Body of pancreas (tissue), 4 donors: ENCODE data around the gene PASK.

ENCODE experiments used
- POLR2A ChIP-seq, 3 donors: fragments of 450-650 bp; IDR thresholded peaks; one replicate each; pipeline ENCODE4 v1.6.1; 2016; ENCODE audit warnings: antibody characterized with exemption in 3 of 3, mild to moderate bottlenecking in 2 of 3
- TF ChIP-seq, protein P1 (sequence below), 7 experiments: fragments of 450-650 bp in 4 of 7; fragments of 200-600 bp in 3 of 7; sonication (generic) in 3 of 7; IDR thresholded peaks; one replicate each; pipeline ENCODE4 v1.5.1; 2016 to 2019; ENCODE audit warnings: antibody characterized with exemption in 7 of 7

DNA sequence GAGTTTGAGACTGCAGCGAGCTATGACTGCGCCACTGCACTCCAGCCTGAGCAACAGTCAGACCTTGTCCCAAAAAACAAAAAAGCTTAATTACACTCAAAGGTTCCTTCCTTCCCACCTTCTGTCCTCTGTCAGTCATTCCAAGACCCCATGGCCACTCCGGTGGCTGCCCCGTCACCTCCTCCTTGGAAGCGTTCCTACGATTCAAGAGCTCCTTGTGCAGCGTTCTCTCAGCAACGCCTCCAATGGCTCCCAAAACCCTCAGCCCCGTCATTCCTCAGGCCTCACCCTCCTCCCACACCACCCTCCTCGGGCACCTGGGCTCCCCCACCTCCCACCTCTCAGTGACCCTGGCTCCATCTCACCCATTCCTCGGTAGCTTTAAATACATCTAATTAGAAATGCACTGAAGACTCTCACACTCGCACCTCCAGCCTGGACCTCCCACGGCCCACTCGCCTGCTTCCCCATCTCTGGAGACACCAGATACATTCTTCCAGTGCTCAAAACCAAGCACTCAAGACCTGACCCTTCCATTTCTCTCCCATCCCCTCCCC lies 8.0 kb downstream of the PASK start:
- TF ChIP-seq, protein P1, sequence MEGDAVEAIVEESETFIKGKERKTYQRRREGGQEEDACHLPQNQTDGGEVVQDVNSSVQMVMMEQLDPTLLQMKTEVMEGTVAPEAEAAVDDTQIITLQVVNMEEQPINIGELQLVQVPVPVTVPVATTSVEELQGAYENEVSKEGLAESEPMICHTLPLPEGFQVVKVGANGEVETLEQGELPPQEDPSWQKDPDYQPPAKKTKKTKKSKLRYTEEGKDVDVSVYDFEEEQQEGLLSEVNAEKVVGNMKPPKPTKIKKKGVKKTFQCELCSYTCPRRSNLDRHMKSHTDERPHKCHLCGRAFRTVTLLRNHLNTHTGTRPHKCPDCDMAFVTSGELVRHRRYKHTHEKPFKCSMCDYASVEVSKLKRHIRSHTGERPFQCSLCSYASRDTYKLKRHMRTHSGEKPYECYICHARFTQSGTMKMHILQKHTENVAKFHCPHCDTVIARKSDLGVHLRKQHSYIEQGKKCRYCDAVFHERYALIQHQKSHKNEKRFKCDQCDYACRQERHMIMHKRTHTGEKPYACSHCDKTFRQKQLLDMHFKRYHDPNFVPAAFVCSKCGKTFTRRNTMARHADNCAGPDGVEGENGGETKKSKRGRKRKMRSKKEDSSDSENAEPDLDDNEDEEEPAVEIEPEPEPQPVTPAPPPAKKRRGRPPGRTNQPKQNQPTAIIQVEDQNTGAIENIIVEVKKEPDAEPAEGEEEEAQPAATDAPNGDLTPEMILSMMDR (IDR thresholded peaks at IDR 0.05): no peak
- TF ChIP-seq POLR2A (IDR thresholded peaks at IDR 0.05): no peak
